ENCODE results near the gene RPL37A.

DNA sequence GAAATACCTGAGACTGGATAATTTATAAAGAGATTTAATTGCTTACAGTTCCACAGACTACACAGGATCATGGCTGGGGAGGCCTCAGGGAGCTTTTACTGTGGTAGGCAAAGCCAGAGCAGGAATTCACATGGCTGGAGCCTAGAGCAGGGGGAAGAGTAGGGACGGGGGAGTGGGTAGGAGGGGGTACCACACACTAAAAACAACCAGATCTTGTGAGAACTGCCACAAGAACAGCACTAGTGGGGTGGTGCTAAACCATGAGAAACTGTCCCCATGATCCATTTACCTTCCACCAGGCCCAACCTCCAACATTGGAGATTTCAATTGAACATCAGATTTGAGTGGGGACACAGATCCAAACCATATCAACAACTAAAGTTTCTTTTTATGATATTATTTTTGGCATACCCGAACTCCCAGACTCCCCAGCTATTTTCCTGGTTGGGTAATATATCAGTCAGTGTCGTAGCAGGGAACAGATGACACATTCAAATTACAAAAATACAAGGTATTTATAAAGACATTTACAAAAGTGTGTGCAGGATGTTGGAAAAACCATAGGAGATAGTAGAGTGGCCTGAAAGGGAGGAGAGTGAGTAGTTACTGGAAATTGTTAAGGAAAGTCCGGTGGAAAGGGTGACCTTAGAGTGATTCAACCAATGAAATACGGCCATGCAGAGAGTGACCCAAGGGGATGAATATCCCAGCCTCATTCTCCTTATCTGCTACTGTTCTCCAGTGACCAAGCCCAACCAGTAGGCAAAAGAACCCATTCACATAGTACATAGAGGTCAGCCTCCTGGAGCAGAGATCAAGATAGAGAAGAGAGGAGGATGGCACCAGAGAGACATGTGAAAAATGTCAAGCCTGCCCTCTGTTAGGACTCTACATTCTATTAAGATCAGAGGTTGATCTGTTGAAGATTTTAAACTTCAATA is 8.8 kb downstream of the RPL37A start:
- TF ChIP-seq TAF1 (IDR thresholded peaks at IDR 0.05; ENCODE audit: low read depth), result no peak
- TF ChIP-seq, protein P1, sequence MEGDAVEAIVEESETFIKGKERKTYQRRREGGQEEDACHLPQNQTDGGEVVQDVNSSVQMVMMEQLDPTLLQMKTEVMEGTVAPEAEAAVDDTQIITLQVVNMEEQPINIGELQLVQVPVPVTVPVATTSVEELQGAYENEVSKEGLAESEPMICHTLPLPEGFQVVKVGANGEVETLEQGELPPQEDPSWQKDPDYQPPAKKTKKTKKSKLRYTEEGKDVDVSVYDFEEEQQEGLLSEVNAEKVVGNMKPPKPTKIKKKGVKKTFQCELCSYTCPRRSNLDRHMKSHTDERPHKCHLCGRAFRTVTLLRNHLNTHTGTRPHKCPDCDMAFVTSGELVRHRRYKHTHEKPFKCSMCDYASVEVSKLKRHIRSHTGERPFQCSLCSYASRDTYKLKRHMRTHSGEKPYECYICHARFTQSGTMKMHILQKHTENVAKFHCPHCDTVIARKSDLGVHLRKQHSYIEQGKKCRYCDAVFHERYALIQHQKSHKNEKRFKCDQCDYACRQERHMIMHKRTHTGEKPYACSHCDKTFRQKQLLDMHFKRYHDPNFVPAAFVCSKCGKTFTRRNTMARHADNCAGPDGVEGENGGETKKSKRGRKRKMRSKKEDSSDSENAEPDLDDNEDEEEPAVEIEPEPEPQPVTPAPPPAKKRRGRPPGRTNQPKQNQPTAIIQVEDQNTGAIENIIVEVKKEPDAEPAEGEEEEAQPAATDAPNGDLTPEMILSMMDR (IDR thresholded peaks at IDR 0.05; ENCODE audit: poor library complexity, severe bottlenecking), result no peak
- TF ChIP-seq RAD21 (conservative IDR thresholded peaks at IDR 0.05), result no peak
- no peak for TF ChIP-seq EP300 (conservative IDR thresholded peaks at IDR 0.05; ENCODE audit: poor library complexity, severe bottlenecking)
- no peak for TF ChIP-seq EZH2 (IDR thresholded peaks at IDR 0.05; ENCODE audit: borderline replicate concordance, insufficient read depth, low read length, poor library complexity, severe bottlenecking)
- no peak for TF ChIP-seq POLR2AphosphoS5 (IDR thresholded peaks at IDR 0.05)
- TF ChIP-seq REST (IDR thresholded peaks at IDR 0.05; ENCODE audit: borderline replicate concordance), result no peak
- TF ChIP-seq MXI1 (conservative IDR thresholded peaks at IDR 0.05; ENCODE audit: poor library complexity, severe bottlenecking), result no peak
- no peak for TF ChIP-seq SMC3 (conservative IDR thresholded peaks at IDR 0.05; ENCODE audit: poor library complexity)

All from neural cell (in vitro differentiated cells).